Activated T-cell treated with anti-CD3 and anti-CD28 coated beads, Interleukin-2, amount 50 U/mL, for 24 hours (primary cell): Measurements from ENCODE around the gene FOXD4L5.
A peak's percentile ranks its signal among the peaks of the same experiment; 100 is the strongest.
"Not testable (repeated sequence)": the region's sequence is repeated elsewhere in the genome, so short reads cannot be mapped to it uniquely, and the experiment has no call there.

Source experiments
- DNase-seq: peaks from one replicate; pipeline ENCODE4 v3.0.0-alpha.2; 2020
- H3K27ac Mint-ChIP-seq: 2 replicates; pipeline ENCODE4 v1.8.0; 2020; ENCODE audit warnings: mild to moderate bottlenecking, mixed read lengths
- H3K27me3 Mint-ChIP-seq: 2 replicates; pipeline ENCODE4 v1.8.0; 2020; ENCODE audit warnings: mixed read lengths
- H3K36me3 Mint-ChIP-seq: 2 replicates; pipeline ENCODE4 v1.8.0; 2020; ENCODE audit warnings: low read depth, mixed read lengths
- H3K4me1 Mint-ChIP-seq: 2 replicates; pipeline ENCODE4 v1.8.0; 2020; ENCODE audit warnings: low read depth, mixed read lengths
- H3K4me3 Mint-ChIP-seq: 2 replicates; pipeline ENCODE4 v1.8.0; 2020; ENCODE audit warnings: mild to moderate bottlenecking, moderate library complexity, mixed read lengths
- H3K9me3 Mint-ChIP-seq: 2 replicates; pipeline ENCODE4 v1.8.0; 2020; ENCODE audit warnings: mixed read lengths

The FOXD4L5 gene

GRCh38 chr9:65285109-65285508, at the start of gene FOXD4L5:
TSS of gene FOXD4L5 (minus strand) at chr9:65285209. CDS start at chr9:65284377, 832 bp downstream.
- not testable (repeated sequence) for DNase-seq, H3K9me3 Mint-ChIP-seq, H3K27me3 Mint-ChIP-seq, H3K36me3 Mint-ChIP-seq, H3K4me1 Mint-ChIP-seq, H3K27ac Mint-ChIP-seq
- peak within 1 kb of the TSS; percentile 39 for H3K4me3 Mint-ChIP-seq

DNA sequence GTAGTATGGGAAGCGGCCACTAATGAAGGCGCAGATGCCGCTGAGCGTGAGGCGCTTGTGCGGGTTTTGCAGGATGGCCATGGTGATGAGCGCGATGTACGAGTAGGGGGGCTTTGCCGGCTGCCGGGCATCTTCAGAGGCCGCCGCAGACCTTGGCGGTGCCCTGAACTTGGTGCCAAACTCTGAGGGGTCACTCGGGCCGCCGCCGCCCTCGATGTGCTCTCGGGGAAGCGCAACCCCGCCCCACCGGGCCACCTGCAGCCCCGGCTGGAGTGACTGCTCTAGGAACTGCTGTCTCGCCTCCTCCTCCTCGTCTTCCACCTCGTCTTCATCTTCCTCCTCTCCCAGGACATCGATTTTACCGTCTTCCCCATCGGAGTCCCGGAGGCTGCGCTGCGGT, 1.1 kb downstream of the FOXD4L5 start:
- H3K36me3 Mint-ChIP-seq, H3K9me3 Mint-ChIP-seq, H3K4me1 Mint-ChIP-seq, H3K27me3 Mint-ChIP-seq, H3K27ac Mint-ChIP-seq: not testable (repeated sequence)
- DNase-seq: peak; percentile 23
- peak overlapping the region; percentile 39 for H3K4me3 Mint-ChIP-seq

GRCh38 chr9:65282976-65283375, 2.0 kb downstream of the FOXD4L5 start:
- not testable (repeated sequence) for H3K4me1 Mint-ChIP-seq, H3K9me3 Mint-ChIP-seq

More at GRCh38 chr9:65282976-65283375, 2.0 kb downstream of the FOXD4L5 start:
- not testable (repeated sequence) for DNase-seq, H3K4me3 Mint-ChIP-seq, H3K36me3 Mint-ChIP-seq, H3K27me3 Mint-ChIP-seq, H3K27ac Mint-ChIP-seq
